IgD-negative memory B cell (primary cell): Measurements from ENCODE around the gene HPS1. TPM values are rescaled to one million over a fixed set of nuclear protein-coding genes. Genes with fewer than 3 reads are reported as not detected.

Experiments
- H3K27ac Mint-ChIP-seq, 3 donors: one replicate each; pipeline ENCODE4 v1.8.0; 2020 to 2022; ENCODE audit warnings: mild to moderate bottlenecking in 3 of 3, mixed read lengths in 3 of 3, moderate library complexity in 1 of 3
- H3K27me3 Mint-ChIP-seq: one replicate; pipeline ENCODE4 v1.8.0; 2021; ENCODE audit warnings: mixed read lengths
- H3K36me3 Mint-ChIP-seq: one replicate; pipeline ENCODE4 v1.8.0; 2020; ENCODE audit warnings: mild to moderate bottlenecking, mixed read lengths
- H3K4me1 Mint-ChIP-seq, 3 donors: one replicate each; pipeline ENCODE4 v1.8.0; 2020 to 2022; ENCODE audit warnings: mixed read lengths in 3 of 3, mild to moderate bottlenecking in 1 of 3
- H3K4me3 Mint-ChIP-seq, 4 donors: one replicate each; pipeline ENCODE4 v1.8.0; 2020 to 2022; ENCODE audit warnings: mild to moderate bottlenecking in 4 of 4, mixed read lengths in 4 of 4, moderate library complexity in 3 of 4
- H3K9me3 Mint-ChIP-seq, 3 donors: one replicate each; pipeline ENCODE4 v1.8.0; 2020 to 2021; ENCODE audit warnings: mixed read lengths in 3 of 3, mild to moderate bottlenecking in 1 of 3
- polyA plus RNA-seq: library from polyadenylated mRNA; unstranded; fragments of 300-500 nt; fragmentation: Illumina TruSeq; gene quantifications from one replicate; pipeline ENCODE4 v1.2.3, GENCODE V29; 2021

Gene HPS1
- polyA plus RNA-seq, 1 donor from 2014 or later = 125 TPM

DNA sequence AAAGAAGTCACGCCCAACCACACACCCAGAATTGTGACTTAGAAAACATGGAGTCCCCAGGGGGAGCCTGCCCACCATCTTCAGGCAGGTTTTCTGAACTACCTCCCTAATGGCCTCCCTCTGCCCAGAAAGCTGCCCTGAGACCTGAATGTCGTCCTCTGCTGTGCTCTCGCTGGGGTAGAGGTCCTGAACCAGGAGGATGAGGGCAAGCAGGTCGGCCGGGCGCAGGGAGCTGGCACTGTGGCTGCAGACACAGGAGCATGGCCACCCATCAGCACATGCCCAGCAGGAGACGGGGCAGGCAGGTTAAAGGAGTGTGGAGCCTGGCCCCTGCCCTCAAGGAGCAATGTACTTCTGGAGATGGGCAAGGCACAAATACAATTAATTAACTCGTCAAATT is 16.3 kb downstream of the HPS1 start:
- no peaks in the 10 kb centered on the region for H3K4me1 Mint-ChIP-seq
- H3K4me3 Mint-ChIP-seq = no peak overlapping the region
- peak overlapping the region in 1 of 3 donors; percentile 67 for H3K27ac Mint-ChIP-seq
- H3K27me3 Mint-ChIP-seq = no peaks in the 10 kb centered on the region
- peaks cover 0 to 7% (median 2%) of the 10 kb centered on the region in 3 donors for H3K9me3 Mint-ChIP-seq
- H3K36me3 Mint-ChIP-seq = peaks cover 19% of the 10 kb centered on the region

DNA sequence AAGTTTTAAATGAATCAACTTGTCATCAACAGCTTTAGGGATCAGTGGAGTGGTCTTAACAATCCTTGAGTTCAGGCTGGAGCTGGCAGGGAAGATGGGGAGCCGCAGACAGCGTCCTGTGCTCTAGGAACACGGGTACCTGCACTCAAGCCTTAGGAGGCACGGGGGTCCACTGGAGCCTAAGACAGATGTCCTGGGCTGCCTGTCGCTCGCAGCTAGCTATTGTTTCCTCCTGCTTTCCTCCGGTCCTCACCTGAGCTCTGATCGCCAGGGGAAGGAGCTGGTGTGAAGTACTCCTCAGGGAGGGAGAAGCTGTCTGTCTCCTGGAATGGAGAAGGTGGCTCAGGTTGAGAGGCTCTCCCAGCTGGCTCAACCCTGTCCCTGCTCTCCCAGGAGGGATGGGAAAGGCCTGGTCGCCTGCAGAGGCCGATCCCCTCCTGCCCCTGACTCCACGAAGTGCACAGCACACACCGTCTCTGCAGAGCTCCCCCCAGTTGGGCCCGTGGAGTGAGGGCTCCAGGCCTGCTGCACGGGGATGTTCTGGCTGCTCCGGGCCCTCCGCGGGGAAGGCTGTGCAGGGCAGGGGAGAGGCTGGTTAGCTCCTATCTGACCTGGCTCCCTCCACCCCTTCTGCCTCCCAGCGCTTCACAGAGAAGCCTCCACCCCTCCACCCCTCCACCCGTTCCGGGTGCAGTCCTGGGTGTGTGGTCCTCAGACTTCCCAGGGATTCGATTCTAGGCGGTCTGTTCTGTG is 17.2 kb downstream of the HPS1 start:
- H3K9me3 Mint-ChIP-seq = peaks cover 0 to 7% (median 2%) of the 10 kb centered on the region in 3 donors
- no peaks in the 10 kb centered on the region for H3K4me1 Mint-ChIP-seq
- no peak overlapping the region for H3K4me3 Mint-ChIP-seq
- H3K27me3 Mint-ChIP-seq = no peaks in the 10 kb centered on the region
- H3K27ac Mint-ChIP-seq = no peak overlapping the region
- H3K36me3 Mint-ChIP-seq = peaks cover 14% of the 10 kb centered on the region

DNA sequence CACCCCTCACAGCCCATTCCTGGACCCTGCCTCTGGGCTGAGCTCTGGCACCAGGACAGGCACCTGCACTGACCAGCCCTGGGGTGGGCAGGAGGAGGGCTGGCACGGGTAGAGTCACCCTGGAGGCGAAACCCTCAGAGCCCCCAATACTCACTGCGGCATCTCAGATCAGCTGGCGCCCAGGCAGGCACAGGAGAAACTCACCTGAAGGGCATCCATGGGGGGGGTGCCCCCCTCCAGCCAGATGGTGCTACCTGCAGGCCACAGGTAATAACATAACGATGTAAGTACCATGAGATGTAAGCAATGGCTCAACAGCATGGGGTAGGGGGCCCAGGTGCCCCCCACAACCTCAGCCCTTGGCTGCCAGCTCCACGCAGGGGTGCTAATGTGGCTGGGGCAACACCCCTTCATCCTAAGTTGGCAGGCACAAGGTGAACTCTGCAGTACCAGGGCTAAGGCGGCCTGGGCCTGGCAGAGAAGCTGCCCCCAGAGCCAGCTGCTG is 19.7 kb downstream of the HPS1 start:
- no peak overlapping the region for H3K27ac Mint-ChIP-seq

DNA sequence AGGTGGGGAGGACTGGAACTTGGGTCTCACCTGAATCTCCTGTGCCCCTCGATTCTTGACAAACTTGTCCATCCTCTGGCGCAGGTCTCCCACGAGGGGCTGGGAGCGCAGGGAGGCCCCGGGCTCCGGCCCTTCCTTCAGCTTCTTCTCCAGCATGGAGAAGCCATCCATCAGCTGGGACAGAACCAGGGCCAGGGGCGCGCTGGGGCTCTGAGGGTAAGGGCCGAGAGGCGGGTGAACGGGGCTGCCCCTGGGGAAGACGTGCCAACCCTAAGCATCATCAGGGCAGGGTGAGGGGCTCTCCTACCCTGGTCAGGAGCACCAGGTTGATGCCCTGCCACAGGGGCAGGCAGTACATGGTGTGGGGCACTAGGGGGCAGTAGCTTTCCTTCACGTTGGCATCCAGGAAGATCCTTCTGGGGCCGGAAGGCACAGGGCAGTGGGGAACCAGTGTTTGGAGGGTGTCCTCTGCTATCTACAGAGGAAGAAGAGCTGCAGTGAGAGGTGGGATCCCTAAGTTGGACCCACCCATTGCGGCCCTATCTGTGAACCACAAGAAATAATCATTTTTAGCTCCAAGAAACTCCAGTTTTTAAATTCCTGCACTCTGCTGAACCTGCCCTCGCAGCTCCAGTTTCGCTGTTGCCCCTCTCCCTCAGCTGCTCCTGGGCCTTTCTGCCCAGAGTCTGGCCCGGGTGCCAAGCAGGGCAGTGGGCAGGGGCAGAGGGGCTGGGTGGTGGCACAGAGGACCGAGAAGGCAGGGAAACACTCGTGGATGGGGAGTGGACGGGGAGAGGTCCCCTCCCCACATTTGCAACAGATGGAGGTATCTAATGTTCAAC is 21.0 kb downstream of the HPS1 start:
- Mint-ChIP-seq H3K4me3 (no peak overlapping the region), H3K4me1 (peaks cover 0 to 3% (median 0%) of the 10 kb centered on the region in 3 donors), H3K36me3 (no peaks in the 10 kb centered on the region), H3K9me3 (no peaks in the 10 kb centered on the region), H3K27ac (no peak overlapping the region), H3K27me3 (no peaks in the 10 kb centered on the region)

More for the DNA sequence above, 19.7 kb downstream of the HPS1 start:
- H3K27me3 Mint-ChIP-seq = no peaks in the 10 kb centered on the region
- H3K4me1 Mint-ChIP-seq = no peaks in the 10 kb centered on the region
- no peak overlapping the region for H3K4me3 Mint-ChIP-seq
- H3K9me3 Mint-ChIP-seq = peaks cover 0 to 3% (median 0%) of the 10 kb centered on the region in 3 donors
- peaks cover 2% of the 10 kb centered on the region for H3K36me3 Mint-ChIP-seq

DNA sequence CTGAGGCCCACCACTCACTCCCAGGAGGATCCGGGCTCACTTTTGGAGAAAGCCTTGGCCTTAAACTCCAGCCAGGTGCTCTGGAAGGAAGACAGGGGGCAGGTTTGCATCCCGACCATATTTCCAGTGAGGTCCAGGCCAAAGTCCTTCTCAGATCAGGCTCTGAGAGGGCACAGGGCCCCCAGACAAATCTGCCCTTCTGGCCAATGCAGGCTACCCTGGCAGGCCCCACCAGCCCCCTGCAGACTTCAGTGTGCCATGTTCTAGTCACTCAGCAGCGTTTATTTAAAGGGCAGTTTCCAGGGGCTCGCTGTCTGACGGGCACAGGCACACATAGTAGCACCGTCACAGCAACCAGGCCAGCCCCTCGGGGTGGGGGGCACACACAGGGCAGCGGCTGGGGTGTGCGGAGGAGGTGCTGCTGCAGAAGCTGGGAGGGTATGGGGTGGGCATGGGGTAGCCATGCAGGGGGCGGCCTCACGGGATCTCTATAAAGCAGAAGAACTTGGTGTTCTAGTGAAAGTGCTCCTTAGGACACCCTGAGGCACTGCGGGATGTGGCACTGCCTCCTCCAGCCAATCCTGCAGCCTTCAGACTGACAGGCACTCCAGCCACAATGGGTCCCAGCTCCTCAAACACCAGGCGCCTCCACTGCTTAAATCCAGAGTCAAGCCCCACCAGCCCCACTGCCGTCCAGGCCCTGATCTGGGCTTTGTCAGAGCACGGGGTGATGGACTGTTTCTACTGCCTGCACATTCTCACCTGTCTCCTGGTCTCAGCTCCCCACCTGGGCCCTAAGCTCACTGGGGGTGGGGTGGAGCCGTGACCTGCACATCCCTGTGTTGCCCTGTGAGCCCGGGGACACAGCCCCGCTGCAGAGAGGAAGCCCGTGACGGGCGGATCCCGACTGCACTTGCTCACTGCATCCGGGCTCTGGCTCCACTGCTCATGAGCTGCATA is 22.2 kb downstream of the HPS1 start:
- H3K27ac Mint-ChIP-seq = no peak overlapping the region
- H3K36me3 Mint-ChIP-seq = no peaks in the 10 kb centered on the region
- H3K4me1 Mint-ChIP-seq = peaks cover 0 to 3% (median 0%) of the 10 kb centered on the region in 3 donors
- H3K9me3 Mint-ChIP-seq = no peaks in the 10 kb centered on the region
- no peak overlapping the region for H3K4me3 Mint-ChIP-seq
- H3K27me3 Mint-ChIP-seq = no peaks in the 10 kb centered on the region

DNA sequence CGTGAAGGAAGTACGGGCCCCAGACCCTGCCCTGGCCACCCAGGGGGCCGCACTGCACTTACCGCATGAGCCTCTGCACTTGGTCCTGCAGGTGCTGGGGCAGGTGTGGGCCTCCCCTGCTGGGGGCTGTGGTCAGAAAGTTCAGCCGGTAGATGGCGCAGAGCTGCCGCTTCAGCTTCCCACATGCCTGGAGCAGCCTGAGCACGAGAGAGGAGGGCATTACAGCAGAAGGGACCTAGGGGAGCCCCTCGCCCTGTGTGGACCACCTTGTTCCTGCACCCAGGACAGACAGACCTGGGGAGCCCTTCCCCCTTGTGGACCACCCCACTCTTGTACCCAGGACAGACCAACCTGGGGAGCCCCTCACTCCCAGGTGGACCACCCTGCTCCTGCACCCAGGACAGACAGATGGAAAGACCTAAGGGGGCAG is 23.0 kb downstream of the HPS1 start:
- H3K36me3 Mint-ChIP-seq = no peaks in the 10 kb centered on the region
- H3K27me3 Mint-ChIP-seq = no peaks in the 10 kb centered on the region
- H3K27ac Mint-ChIP-seq = no peak overlapping the region
- no peaks in the 10 kb centered on the region for H3K9me3 Mint-ChIP-seq
- no peak overlapping the region for H3K4me3 Mint-ChIP-seq
- H3K4me1 Mint-ChIP-seq = peaks cover 0 to 3% (median 0%) of the 10 kb centered on the region in 3 donors

DNA sequence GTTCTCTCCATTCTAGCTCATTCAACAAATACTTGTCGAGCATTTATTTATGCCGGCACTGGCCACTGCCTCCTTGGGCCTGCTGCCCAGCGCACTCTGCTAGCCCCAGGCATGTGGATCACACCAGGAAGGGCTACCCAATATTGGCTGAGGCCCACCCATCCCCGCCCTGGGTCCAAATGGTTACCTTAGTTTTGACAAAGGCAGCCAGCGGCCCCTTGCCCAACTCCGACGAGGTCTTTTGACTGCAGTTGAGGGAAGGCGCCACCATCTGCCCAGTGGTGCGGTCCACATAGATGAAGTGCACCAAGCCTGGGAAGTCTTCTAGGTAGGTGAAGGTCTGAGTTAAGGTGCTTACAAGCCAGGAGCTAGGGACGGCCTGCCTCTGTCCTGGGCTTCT is 24.6 kb downstream of the HPS1 start:
- Mint-ChIP-seq H3K27ac (no peak overlapping the region), H3K4me3 (no peak overlapping the region), H3K36me3 (no peaks in the 10 kb centered on the region), H3K4me1 (peaks cover 0 to 3% (median 0%) of the 10 kb centered on the region in 3 donors), H3K9me3 (no peaks in the 10 kb centered on the region), H3K27me3 (no peaks in the 10 kb centered on the region)

DNA sequence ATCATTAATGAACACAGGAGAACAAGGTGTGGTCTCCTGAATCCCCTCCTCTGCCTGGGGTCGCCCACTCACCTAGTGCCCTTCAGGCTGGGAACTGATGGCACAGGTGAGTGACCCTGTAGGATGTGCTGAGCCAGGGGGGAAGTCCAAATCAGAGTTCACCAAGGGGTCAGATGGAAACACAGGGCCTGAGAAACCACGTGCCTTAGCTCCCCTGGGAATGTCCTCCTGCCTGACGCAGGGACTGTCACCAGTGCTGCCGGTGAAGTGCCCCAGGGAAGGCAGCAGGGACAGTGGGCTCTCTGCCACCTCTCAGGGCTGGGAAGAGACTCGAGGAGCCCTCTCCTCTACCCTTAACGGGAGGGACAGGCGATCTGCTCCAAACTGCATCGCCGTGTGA is 25.9 kb downstream of the HPS1 start:
- Mint-ChIP-seq H3K36me3 (no peaks in the 10 kb centered on the region), H3K4me3 (no peak overlapping the region), H3K27me3 (no peaks in the 10 kb centered on the region), H3K27ac (no peak overlapping the region), H3K9me3 (no peaks in the 10 kb centered on the region), H3K4me1 (peaks cover 0 to 4% (median 3%) of the 10 kb centered on the region in 3 donors)

DNA sequence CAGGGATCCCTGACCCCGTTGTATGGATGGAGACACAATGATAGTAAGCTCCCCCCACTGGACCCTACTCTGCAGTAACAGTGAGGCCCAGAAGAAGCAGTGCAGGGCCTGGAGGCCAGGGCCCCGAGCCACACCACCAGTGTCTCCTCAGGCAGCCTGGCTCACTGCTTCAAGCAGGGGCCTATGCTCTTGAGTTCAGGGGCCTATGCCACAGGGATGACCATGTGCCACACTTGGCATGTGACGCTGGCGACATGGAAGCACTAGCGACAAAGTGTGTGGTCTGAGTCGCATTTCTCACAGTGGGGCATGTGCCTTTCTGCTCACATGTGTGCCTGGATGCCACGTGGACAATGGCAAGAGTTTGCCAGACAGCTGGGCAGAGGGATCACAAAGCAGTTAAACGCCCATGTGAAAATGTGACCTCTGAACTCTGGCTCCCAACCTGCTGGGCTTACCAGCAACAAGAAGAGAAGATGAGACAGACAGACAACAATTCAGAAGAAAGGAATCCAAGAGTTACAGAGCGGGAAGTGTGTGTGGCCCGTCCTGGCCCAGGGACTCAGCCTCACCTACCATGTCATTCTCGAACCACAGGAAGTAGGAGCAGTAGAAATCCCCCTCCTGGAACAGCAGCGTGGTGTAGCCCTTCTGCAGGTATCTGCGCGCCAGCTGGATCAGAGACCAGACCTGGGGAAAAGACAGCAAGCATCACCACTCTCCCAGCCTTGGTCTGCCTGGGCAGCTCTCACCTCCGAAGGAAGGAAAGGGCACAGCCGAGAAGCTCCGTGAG is 27.1 kb downstream of the HPS1 start:
- H3K4me3 Mint-ChIP-seq = no peak overlapping the region
- H3K27ac Mint-ChIP-seq = peak overlapping the region in 1 of 3 donors; percentile 78
- no peaks in the 10 kb centered on the region for H3K36me3 Mint-ChIP-seq
- H3K9me3 Mint-ChIP-seq = no peaks in the 10 kb centered on the region
- peaks cover 0 to 5% (median 3%) of the 10 kb centered on the region in 3 donors for H3K4me1 Mint-ChIP-seq
- H3K27me3 Mint-ChIP-seq = no peaks in the 10 kb centered on the region

DNA sequence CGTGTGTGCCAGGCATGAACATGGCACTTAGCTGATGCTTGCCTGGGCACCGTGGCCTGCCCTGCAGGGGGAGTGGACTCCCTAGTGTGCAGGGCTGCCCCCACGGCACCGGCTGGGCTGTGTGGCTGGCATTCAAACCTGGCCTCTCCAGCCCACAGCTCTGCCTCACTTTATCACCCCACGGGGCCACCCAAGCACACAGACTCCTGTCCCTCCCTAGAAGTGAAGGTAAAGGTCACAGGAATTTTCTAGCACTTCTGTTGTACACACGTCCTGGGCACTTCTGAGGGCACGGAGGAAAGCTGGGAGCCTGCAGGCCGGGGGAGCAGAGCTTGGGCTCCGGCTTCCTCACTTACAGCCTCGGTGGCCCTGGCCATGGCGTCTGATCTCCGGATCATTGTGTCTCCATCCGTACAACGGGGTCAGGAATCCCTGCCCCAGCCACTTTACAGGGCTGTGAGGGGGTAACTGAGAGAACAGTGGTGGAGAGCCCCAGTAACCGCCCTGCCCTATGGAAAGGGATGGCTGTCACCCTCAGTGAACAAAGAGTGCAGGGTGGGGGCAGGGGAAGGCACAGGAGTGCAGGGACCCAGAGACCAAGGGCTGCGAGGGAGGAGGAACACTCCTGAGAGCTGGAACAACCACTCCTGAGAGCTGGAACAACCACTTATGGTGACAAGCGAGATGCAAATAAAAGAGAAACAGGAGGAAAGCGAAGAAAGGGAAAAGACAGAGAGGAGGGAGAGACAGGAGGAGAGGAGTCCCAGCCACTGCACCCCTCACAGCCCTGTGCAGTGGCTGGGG is 27.9 kb downstream of the HPS1 start:
- Mint-ChIP-seq H3K27me3 (no peaks in the 10 kb centered on the region), H3K27ac (no peak overlapping the region), H3K4me1 (peaks cover 0 to 5% (median 3%) of the 10 kb centered on the region in 3 donors), H3K36me3 (no peaks in the 10 kb centered on the region), H3K9me3 (no peaks in the 10 kb centered on the region), H3K4me3 (no peak overlapping the region)

DNA sequence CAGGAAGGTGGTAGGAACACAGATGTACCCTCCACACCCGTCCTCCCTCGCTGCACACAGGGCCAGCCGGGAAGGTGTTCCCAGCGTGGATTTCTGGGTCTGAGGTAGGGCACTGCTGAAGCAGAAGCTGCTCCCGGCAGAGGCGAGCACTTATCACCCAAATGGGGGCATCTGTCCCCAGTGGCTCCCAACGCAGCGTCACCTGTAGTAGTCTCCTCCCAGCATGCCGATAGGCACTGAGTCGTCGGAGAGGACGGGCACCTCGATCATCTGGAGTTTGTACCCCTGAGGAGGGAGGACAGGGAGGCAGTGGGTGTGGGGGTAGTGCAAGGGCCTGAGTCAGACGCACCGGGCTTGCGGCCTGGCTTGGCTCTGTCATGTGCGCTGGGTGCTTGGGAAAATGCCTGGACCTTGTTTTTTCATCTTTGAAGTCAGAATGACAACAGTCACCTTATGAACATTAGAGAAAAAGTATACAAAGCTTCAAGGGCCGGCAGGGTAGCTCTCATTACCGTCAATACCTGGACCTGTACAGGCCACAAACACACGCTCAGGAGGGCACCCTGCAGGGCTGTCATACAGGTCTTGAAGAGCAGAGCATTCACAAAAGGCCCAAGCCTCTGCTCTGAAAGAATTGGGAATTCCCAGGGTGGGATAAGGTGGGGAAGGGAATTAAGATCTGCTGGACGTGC is 28.6 kb downstream of the HPS1 start:
- Mint-ChIP-seq H3K9me3 (no peaks in the 10 kb centered on the region), H3K27me3 (no peaks in the 10 kb centered on the region), H3K36me3 (no peaks in the 10 kb centered on the region), H3K4me1 (peaks cover 0 to 5% (median 3%) of the 10 kb centered on the region in 3 donors), H3K4me3 (peak overlapping the region in 1 of 4 donors; percentile 39), H3K27ac (no peak overlapping the region)

DNA sequence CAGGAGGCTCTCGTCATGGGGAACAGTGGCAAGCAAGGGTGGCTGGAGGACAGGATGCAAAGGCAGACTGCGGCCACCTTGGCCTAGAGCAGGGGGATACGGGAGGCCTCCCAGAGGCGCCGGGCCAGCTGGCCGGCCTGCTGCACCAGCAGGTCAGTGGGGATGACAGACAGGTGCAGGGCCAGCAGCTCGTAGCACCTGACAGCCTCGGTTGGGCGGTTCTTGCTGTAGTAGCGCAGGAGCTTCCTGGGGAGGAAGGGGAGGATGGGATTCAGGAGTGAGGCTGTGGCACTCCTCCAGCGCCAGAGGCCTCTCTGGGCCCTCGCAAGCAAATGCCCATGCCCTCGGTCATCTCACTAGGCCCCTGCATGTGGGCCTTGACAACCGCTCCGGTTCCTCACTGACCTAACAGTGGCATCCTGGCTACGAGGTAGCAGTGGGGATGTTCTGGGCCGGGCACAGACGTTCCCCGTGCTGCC is 29.2 kb downstream of the HPS1 start:
- H3K4me3 Mint-ChIP-seq = no peak overlapping the region
- no peak overlapping the region for H3K27ac Mint-ChIP-seq
- no peaks in the 10 kb centered on the region for H3K9me3 Mint-ChIP-seq
- no peaks in the 10 kb centered on the region for H3K36me3 Mint-ChIP-seq
- H3K27me3 Mint-ChIP-seq = no peaks in the 10 kb centered on the region
- H3K4me1 Mint-ChIP-seq = peaks cover 0 to 5% (median 3%) of the 10 kb centered on the region in 3 donors
